OCI-LY1 (cell line): ENCODE data around the gene CARD11.

Experiments
- H2AFZ ChIP-seq: fragments of 200-600 bp; sonication (generic), shearing (Covaris generic); 2 replicates; pipeline ENCODE4 v1.6.0; 2014; ENCODE audit warnings: antibody characterized with exemption, mild to moderate bottlenecking, low read length
- H3F3A ChIP-seq: fragments of 200-600 bp; sonication (generic), shearing (Covaris generic); 2 replicates; pipeline ENCODE4 v1.6.0; 2014; ENCODE audit warnings: mild to moderate bottlenecking, antibody characterized with exemption, low read length, moderate library complexity; ENCODE audit not compliant: insufficient read depth
- H3K27ac ChIP-seq: fragments of 200-600 bp; sonication (generic); 2 replicates; pipeline ENCODE4 v1.5.1; 2014; ENCODE audit warnings: low read length, mixed run types, mild to moderate bottlenecking, low read depth; ENCODE audit not compliant: poor library complexity, severe bottlenecking
- H3K27me3 ChIP-seq: fragments of 200-600 bp; sonication (generic); 2 replicates; pipeline ENCODE4 v1.6.0; 2014; ENCODE audit warnings: antibody characterized with exemption, mild to moderate bottlenecking, low read length, moderate library complexity; ENCODE audit not compliant: insufficient read depth
- H3K36me3 ChIP-seq: fragments of 200-600 bp; sonication (generic); 2 replicates; pipeline ENCODE4 v1.6.1; 2014; ENCODE audit warnings: mild to moderate bottlenecking, antibody characterized with exemption, low read length, moderate library complexity, mixed read lengths; ENCODE audit not compliant: insufficient read depth
- H3K4me1 ChIP-seq: fragments of 200-600 bp; sonication (generic); 2 replicates; pipeline ENCODE4 v1.5.1; 2014; ENCODE audit warnings: mild to moderate bottlenecking, low read length, moderate library complexity; ENCODE audit not compliant: insufficient read depth, severe bottlenecking
- H3K4me2 ChIP-seq: fragments of 200-600 bp; sonication (generic), shearing (Covaris generic); 2 replicates; pipeline ENCODE4 v1.6.1; 2014; ENCODE audit warnings: low read length
- H3K4me3 ChIP-seq: fragments of 200-600 bp; sonication (generic); 2 replicates; pipeline ENCODE4 v1.5.1; 2014; ENCODE audit warnings: low read length, low read depth, mild to moderate bottlenecking, mixed read lengths; ENCODE audit not compliant: poor library complexity, severe bottlenecking
- H3K79me2 ChIP-seq: fragments of 200-600 bp; shearing (Covaris generic); 2 replicates; pipeline ENCODE4 v1.6.1; 2016; ENCODE audit warnings: mixed run types, low read length, mixed read lengths; ENCODE audit not compliant: insufficient read depth
- H3K9ac ChIP-seq: fragments of 200-600 bp; sonication (generic), shearing (Covaris generic); 2 replicates; pipeline ENCODE4 v1.6.1; 2014; ENCODE audit warnings: mild to moderate bottlenecking, low read length, mixed read lengths
- H3K9me2 ChIP-seq: fragments of 200-600 bp; sonication (generic), shearing (Covaris generic); 2 replicates; pipeline ENCODE4 v1.6.1; 2014; ENCODE audit warnings: low read depth, mild to moderate bottlenecking, low read length, mixed read lengths
- H3K9me3 ChIP-seq: fragments of 200-600 bp; shearing (Covaris generic); 2 replicates; pipeline ENCODE4 v1.6.1; 2014; ENCODE audit warnings: low read length, mixed read lengths
- H4K20me1 ChIP-seq: fragments of 200-600 bp; sonication (generic), shearing (Covaris generic); 2 replicates; pipeline ENCODE4 v1.6.0; 2016; ENCODE audit warnings: mild to moderate bottlenecking, low read length; ENCODE audit not compliant: insufficient read depth
- CTCF ChIP-seq: fragments of 200-600 bp; sonication (generic), shearing (Covaris generic); IDR thresholded peaks from 2 replicates; pipeline ENCODE4 v1.5.1; 2017; ENCODE audit warnings: mild to moderate bottlenecking, antibody characterized with exemption, low read length, moderate library complexity, mixed read lengths
- EZH2 ChIP-seq: fragments of 200-600 bp; sonication (generic), shearing (Covaris generic); IDR thresholded peaks from 2 replicates; pipeline ENCODE4 v1.8.0; 2017; ENCODE audit warnings: borderline replicate concordance, mixed run types, mild to moderate bottlenecking, antibody characterized with exemption, low read length, moderate library complexity, mixed read lengths

The CARD11 gene

DNA sequence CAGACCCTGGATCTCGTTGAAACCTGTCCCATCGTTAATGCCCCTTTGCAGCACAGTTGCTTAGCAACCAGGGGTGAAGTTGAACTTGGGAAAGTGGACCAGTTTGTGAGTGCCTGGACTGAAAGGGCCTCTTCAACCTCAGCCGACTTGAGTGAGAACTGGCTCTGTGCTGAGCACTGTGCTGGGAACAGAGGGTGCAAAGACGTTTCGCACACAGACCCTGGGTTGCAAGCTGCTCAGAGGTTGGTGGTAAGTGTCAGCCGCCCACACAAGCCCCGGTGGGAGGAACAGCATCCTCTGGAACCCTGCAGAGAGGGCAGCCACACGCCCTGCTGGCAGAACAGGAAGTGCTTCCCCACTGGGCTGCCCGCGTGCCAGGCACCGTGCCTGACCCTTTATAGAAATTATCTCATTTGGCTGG is 89.2 kb downstream of the CARD11 start:
- Histone ChIP-seq H4K20me1 (no peaks in the 10 kb centered on the region), H3K79me2 (no peaks in the 10 kb centered on the region), H3K9me2 (no peaks in the 10 kb centered on the region), H3K4me2 (no peak overlapping the region), H3K9me3 (peaks cover 11% of the 10 kb centered on the region), H3K27ac (no peak overlapping the region), H3K9ac (no peak overlapping the region), H3K4me3 (no peak overlapping the region), H2AFZ (no peak overlapping the region), H3F3A (no peaks in the 10 kb centered on the region), H3K4me1 (peaks cover 7% of the 10 kb centered on the region), H3K36me3 (peaks cover 47% of the 10 kb centered on the region), H3K27me3 (no peaks in the 10 kb centered on the region)
- TF ChIP-seq CTCF (no peak), EZH2 (no peak)

- Histone ChIP-seq H3K4me2 (no peak overlapping the region), H3K9ac (no peak overlapping the region), H3K4me3 (no peak overlapping the region), H2AFZ (no peak overlapping the region), H3K4me1 (peaks cover 7% of the 10 kb centered on the region), H3K9me2 (no peaks in the 10 kb centered on the region), H3K27me3 (no peaks in the 10 kb centered on the region), H3F3A (no peaks in the 10 kb centered on the region), H3K36me3 (peaks cover 47% of the 10 kb centered on the region), H3K79me2 (no peaks in the 10 kb centered on the region), H3K27ac (no peak overlapping the region), H3K9me3 (peaks cover 11% of the 10 kb centered on the region), H4K20me1 (no peaks in the 10 kb centered on the region)
- no peak for TF ChIP-seq EZH2
- TF ChIP-seq CTCF, result no peak
Measured at GRCh38 chr7:2953588-2954407, 89.9 kb downstream of the CARD11 start.

DNA sequence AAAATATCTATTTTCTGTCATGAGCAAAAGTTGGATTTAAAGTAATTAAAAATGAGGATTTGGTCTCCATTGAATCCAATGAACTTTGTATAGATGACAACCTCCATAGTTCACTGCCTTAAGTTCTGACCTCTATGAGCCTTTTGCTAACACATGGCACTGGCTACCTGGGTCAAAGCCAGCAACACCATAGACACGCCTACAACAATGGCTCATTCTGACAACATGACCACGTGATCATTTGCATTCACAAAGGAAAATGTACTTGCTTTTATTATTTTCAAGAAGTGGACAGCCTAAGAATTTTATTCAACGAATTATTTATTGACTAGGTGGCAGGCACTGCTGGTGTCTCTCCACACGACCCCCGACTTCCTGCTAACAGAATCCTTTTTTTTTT is 90.6 kb downstream of the CARD11 start:
- Histone ChIP-seq H4K20me1 (no peaks in the 10 kb centered on the region), H2AFZ (no peak overlapping the region), H3K9ac (no peak overlapping the region), H3K27ac (no peak overlapping the region), H3K79me2 (no peaks in the 10 kb centered on the region), H3K4me2 (no peak overlapping the region), H3K4me1 (peaks cover 7% of the 10 kb centered on the region), H3K9me3 (peaks cover 11% of the 10 kb centered on the region), H3K4me3 (no peak overlapping the region), H3K36me3 (peaks cover 41% of the 10 kb centered on the region), H3F3A (no peaks in the 10 kb centered on the region), H3K9me2 (no peaks in the 10 kb centered on the region), H3K27me3 (no peaks in the 10 kb centered on the region)
- TF ChIP-seq EZH2, result no peak
- no peak for TF ChIP-seq CTCF
